GM21423 (cell line): ENCODE data around the gene CBX1.

Experiments used
- ATAC-seq: cut with Tn5 transposase; IDR thresholded peaks from one replicate; pipeline ENCODE4 v1.9.1; 2021; ENCODE audit warnings: mild to moderate bottlenecking, moderate library complexity; ENCODE audit not compliant: unreplicated experiment

Gene CBX1

DNA sequence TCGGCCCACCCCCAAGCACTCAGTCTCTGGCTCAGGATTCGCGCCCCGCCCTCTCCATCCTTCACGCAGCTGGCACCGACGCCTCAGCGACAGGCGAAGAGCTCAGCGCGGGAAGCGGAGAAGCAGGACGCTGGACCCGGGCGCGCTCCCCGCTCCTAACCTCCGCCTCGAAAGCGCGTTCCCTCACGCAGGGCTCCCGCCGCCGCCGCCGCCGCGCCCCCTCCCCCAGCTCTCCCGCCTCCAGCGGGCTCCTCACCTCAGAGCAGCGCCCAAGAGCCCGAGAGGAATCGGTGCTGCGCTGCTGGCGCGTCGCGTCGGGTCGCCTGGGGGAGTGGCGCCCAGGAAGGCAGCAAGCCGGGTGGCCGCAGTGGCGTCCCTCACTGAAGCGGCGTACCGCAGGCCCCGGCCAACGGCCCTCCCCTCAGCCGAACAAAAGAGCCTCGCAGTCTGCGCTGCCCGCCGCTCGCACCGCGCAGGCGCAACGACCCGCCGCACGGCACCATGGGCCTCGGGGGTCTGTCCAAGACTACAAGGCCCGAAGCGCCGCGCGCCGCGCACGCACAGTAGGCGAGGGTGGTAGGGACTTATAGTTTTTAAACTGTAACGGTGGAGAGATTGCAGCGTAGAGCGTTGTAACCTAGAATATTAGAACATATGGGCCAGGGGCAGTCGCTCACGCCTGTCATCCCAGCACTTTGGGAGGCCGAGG lies at the start of gene CBX1:
CBX1 (minus strand) TSS at position 467 of the 709 bp plus-strand sequence. CDS start 24,474 bp downstream, outside the sequence.
- ATAC-seq: peak; percentile 88

DNA sequence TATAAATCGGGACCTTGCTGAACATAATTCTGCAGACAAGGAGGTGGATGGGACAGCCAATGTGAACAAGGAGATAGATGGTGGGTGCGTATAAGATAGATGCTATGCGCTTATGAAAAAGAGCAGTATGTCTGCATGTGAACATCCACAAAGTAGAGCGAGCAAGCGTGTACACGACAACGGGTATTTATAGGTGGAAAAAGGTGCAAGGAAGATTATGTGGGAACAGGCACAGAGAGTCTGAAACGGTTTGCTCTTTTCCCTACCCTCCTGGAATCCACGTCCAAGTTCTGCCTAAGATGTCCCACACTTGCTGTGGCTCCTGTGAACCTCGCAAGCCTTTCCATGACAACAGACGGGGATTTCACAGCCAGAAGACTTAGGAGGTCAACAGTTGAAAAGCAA lies 49.3 kb upstream of the CBX1 start:
- ATAC-seq: no peak

DNA sequence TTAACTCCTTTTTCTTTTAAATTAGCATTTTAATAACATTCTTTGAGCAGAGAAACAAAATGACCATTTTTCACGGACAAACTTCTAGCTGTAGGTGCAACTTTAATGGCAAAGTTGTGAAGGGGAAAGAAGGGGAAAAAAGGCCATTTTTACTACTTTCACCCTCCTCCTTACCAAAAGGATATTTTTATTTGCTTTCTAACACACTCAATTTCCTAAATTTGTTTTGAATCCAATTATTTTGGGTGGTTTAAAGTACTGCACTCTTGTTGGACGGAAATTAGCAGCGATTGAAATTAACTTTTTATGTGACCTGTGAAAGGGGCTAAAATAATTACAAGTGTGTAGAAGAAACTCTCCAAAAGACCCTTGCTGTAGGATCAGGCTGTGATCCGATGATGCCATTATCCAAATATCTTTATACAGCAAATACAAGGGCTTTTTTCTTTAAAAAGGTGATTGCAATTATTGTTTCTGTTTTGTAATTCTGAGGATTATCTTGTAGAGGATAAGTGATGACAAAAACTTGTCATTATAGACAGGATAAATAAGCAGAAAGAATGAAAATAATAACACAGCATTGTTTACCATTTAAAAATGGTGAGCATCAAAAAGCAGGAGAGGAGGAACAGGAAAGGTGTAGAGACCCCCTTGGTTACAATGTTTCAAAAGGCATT lies 48.6 kb upstream of the CBX1 start:
- no peak for ATAC-seq

DNA sequence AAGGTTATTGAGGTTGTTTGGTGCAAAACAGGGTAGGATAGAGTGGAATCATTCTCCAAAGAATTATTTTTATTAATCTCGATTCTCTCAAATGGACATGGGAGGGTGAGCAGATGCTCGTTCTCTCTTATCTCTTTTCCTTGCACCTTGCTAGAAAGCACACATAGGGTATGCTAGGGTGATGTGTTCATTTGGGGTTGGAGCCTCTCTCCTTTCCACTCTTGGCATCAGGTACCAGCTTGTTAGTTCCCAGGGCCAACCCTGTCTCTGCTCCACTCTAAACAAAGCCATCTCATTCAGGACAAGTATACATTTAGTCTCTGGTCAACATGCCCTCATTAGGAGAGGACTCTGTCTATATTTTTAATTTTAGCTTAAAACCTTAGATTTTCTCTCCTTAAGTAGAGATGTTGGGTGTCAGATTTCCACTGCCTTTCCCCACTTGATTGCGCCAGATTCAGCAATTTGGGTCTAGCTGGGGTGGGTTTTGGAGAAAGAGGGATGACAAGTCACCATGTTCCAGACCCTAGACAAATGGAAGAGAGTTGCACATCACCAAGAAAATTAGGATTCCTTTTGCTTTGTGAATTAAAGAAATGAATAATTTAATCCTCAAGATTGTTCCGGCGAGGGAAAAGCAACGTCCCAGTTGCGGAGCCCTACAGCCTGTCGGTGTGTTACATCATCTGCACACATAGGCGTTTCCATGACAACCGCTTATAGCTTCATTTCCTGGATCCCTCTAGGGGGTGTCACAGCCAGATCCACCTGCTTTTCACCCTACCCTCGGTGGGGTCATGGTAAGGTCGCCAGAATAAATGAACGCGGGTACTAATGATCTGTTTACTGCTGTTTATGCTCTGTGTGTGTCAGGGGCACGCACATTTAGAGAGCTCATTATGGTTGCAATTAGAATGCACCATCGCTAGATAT lies 47.8 kb upstream of the CBX1 start:
- no peak for ATAC-seq

DNA sequence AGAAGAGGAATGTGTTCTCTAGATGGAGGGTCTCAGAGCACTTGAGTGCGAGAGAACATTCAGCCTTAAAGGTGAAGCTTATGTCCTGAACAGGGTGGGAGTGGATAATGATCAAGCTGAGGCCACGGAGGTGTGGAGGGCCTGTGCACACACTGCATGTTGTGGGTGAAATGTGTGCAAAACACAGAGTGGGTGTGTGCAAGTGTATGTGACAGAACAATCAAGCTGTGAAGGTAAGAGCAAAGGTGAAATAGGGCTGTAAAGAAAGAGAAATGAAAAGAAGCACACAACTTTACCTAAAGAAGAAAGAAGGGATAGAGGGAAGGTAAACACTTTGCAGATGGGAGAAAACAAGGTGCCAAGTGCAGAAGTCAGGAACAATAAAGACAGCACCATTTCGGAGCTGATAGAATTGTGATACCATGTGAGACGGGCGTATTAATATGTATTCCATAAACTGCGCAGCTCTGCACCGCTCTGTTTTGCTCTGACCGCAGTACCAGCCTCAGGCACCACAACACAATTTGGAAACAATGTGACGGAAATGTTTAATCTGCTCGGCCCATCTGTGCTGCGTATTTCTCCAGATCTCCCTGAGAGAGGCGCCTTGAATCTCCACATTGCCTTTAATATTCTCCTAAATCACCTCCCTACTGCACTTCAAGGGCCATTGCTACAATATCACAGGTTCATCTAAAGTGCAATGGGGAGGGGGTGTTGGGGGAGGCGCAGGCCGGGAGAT lies 46.9 kb upstream of the CBX1 start:
- ATAC-seq: no peak

DNA sequence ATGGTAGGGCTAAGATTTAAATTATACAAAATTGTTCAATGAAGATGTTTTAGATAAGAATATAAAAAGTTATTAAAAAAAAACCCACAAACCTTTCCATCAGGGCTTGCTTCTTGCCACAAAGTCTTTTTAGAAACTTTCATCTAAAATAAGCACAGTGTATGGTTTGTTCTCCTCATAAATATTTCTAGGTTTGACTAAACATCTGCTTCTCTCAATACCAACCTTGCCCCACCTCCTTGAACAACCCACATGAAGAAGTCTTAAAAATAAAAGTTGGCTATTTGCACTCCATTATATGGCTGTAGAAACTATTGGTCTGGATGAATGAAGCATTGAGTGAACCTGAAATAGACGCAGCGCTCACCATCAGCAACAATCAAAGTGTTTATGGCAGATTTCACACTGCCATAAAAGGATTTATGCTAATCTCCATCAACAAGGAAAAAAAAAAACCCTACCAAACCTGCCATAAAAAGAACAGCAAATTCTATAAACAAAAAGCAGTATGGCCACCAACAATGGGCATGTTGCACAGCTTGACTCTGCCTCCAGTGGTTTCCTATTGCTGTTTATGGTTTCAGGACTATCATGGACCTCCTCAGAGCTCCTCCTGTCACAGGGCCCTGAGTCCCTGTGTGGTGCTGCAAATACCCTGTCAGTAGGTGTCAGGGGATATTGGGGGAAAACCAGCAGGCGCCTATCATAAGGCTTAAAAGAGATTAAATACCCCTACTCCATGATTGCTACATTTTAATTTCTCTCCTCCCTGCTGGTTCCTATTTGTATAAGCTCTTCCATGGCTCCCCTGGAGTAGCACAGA lies 43.9 kb upstream of the CBX1 start:
- no peak for ATAC-seq

DNA sequence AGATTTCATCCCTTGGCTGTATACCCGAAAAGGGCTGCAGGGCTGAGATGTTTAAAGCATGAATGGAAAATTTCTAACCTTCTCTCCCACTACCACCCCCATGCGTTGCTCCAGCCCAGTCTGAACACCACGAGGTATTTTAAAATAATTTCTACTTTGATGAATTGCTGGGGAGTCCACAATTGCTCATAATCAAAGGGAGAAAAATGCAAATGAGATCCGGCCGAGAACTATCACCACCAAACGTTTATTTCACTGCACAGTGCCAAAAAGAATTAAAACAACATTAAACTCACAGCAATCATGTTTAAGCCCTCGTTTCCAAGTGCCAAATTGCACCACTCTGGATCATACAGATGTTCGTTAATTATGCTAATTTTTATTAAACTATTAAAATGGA lies 43.0 kb upstream of the CBX1 start:
- no peak for ATAC-seq

DNA sequence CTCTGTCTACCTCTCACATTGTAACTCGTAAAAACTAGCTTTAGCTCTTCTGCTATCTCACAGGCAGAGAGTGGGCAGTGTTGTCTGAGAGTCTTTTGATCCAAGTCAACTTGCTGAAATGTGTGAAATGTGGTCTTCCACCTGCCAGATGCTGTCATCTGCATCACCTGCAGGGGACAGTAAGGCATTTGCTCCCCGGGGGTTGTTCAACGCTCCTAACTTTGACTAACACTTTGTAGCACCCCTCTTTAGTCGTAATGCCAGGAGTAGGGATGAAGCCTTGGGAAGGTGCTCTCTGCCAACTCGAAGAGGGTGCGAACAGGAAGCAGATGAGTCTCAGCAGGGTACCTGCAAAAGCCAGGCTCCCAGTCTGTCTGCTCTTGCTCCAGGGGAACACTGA lies 42.4 kb upstream of the CBX1 start:
- no peak for ATAC-seq

DNA sequence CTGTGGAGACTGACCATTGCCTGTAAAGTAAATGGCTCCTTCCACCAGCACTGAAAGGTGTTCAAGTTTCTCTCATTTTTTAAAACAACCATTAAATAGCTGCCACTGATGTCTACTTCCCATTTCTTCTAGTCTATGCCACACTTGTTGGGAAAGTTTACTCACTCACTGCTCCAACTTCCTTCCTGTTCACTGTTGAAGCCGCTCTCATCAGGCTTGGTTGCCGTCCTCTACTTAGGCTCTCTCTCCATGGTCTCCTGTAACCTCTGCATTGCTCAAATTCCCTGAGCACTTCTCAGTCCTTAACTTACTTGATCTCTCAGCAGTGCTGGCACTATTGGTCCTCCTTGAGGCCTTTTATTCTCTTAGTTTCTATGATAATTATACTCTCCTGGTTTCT lies 38.7 kb upstream of the CBX1 start:
- no peak for ATAC-seq

DNA sequence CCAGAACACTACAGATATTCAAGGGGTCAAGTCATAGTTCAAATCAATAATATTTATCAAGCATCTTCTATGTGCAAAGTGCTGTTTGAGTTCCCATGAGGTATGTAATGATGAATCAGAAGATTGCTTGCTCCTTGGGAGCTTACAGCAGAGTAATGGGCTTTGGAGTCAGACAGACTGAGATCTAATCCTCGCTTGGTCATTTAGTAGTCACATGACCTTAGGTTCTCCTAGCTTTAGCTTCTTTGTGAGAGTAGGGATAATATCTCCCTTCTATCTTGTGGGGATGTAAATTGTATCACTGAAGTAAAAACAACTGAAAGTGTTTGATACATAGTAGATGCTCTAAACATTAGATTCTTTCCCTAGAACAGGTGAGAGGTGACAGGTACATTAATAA lies 36.4 kb upstream of the CBX1 start:
- ATAC-seq: no peak

DNA sequence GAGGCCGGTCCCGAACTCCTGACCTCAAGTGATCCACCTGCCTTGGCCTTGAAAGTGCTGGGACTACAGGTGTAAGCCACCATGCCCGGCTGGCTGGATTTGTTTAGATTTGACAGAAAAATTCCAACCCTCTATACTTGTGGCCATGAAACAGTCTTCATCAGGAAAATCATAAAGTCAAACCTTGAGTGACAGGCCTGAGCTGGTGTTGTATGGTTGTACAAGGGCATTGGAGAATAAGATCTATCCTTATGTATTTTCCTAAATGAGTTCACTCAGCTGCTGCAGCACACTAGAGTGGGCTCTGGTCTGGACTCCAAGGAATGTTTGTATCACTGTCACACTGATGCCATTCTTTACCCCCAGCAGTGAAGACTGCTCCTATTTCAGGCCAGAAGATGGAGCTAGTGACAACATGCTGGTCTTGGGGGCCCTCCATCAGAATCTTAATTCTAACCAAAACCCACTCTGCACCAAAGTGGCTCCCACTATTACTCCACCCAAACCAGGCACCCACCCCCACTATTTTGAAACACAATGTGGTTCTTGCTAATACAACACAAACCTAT lies 33.7 kb upstream of the CBX1 start:
- ATAC-seq: no peak

DNA sequence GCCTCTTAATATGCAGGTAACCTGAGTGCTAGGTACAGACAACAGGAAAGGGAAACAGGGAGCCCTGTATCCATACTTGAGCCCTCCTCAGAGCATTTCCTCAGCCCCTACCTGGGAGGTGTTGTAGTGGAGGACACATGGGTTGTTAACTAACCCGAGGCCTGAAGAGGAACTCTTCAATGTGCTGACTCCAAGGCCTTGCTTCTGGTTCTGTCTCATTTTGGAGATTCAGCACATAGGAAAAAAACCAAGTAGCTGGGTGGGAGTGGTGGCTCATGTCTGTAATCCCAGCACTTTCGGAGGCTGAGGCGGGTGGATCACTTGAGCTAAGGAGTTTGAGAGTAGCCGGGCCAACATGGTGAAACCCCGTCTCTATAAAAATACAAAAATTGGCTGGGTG lies 31.1 kb upstream of the CBX1 start:
- ATAC-seq: no peak

DNA sequence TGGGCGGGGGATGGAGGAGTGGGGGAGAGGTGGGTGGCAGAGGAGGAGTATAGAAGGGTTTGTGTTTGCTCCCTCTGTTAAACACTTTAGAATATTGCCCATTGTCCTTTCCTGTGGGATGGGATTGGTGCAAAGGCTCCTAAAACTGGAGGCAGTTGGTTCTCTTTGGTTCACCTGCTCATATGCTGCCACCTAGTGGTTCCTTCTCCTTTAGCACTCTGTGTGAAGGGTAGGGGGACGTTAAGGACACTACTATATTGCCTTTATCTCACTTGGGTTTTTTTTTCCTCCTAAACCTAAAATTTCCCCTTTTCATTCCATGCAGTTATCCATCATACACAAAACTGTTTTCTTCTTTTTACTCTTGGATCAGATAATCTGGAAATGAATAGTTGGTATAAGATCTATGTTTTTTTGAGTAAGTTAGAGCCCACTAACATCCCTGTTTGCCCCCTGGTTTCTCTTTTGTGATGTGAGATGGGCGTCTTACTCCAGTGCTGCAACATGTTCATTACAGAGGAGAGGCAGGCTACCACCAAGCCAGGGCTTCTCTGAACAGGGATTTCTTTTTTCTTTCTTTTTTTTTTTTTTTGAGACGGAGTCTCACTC lies 30.0 kb upstream of the CBX1 start:
- no peak for ATAC-seq

DNA sequence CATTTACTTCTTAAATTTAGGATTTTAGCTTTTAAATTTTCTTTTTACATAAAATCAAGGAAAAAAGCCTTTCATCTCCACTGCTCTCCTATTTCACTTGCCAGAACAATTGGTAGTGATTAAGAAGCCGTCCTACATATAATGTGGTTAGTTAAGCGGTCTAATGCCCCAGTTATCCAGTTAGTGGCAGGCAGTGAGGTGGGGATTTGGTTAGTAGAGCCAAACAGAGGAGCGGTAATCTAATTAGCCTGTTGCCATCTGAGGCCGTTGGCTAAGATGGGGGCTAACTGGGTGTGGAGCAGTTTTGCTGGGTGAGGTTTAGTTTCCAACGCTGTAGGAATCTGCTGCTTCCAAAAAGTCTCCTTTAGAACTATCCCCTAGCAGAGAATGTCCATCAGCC lies 28.7 kb upstream of the CBX1 start:
- ATAC-seq: no peak

DNA sequence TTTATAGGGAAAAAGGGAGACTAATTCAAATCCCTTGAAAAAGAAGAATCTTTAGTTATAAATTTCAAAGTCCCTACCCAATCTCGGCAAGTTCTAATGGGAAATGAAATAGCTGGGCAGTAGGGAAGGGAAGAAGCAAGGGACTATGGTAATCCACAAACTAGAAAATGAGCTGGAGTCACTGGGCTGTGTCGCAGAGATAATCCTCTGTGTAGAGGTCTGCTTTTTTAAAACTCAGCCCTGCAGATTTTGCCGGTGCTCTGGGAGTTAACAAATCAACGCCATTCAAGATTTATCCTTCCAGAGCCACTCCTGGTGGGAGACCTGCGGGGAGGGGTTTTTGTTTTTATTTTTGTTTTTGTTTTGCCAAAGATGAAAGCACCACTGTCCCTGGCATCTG lies 27.1 kb upstream of the CBX1 start:
- no peak for ATAC-seq

DNA sequence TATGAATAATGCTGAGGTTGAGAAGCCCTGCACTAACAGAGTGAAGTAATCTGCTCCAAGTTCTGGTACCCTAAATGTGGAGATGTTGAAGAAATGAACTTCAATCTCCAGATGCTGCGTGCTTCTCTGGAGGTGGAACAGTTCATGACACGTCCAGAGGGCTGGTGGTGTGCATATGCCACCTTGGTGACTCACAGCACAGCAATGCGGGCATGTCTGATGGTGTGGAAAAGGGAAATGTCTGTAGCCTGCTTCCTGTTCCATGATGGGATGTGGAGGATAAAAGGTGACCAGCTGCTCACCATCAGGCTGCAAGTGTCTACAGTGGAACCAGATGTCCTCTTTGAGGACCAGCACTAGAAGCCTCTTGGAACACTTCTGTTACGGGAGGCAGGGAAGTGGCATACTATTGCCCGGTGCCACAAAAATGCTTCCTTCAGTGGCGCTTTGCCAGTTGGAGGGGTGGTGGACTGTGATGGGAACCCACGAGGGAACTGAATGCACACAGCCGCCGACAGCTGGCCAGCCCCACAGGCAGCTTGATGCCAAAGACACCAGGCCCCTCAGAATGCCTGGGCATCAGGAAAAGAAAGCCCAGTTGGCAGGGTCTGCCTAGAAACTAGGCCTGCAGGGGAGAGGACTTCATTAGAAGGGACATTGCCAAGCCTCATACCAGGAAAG lies 26.2 kb upstream of the CBX1 start:
- no peak for ATAC-seq

DNA sequence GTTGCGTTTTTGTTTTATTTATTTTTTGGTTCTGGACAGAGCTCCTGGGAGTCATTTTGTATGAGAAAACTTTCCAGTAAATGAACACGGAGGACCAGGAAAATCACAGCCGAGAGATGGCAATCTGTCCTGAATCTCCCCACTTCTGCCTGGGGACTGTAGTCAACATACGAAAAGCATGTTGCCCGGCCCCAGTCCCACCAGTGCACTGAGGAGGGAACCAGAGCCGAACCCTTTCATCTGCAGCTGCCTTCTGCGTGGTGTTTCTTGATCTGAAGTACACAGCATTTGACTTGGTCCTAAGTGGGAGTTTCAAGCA lies 25.2 kb upstream of the CBX1 start:
- ATAC-seq: no peak

DNA sequence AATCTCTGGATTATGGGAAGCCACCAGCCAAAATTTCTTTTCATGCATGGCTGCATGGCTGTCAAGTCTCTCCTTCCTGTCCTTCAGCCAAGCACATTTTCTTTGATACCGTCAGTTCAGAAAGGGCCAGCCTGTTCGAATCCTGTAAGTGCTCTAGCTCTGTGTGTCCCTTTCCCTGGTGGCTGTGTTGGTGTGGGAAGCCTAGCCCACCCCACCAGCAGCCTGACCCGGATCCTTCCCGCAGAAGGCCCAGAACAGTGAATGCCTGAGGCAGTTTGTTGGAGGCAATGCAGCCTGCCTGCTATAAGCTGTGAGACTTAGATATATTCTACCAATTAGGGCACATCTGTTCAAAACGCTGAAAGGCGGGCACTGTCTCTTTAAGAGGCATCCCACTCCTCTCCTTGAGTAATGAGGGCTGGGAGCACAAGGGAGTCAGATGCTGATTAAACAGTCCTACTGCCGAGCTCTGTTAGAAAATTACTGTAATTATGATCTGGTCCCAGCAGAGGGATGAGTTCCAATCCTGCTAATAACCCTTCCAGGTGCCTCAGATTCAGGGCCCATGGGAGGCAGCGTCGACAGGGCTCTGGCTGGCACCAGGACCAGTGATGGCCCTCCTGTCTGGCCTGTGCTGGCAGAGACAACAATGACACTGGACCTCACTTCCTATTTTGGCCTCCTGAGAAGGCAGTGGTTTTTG lies 24.7 kb upstream of the CBX1 start:
- ATAC-seq: no peak
